Measurements from ENCODE around the gene C2.
"Not testable (repeated sequence)": the region's sequence is repeated elsewhere in the genome, so short reads cannot be mapped to it uniquely, and the experiment has no call there.

C2 gene

DNA sequence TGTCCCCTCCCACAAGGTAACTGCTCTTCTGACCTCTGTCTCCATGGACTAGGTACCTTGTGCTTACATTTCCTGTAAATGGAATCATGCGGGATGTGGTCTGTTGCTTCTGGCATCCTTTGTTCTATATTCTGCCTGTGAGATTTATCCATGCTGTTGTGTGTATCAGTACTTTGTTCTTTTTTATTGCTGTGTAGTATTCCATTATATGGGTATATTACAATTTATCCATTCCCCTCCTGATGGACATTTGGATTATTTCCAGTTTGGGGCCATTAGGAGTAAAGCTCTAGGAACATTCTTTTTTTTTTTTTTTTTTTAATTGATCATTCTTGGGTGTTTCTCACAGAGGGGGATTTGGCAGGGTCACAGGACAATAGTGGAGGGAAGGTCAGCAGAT, 3.4 kb downstream of the C2 start:
- DNase-seq: no peak

- DNase-seq: not testable (repeated sequence)
Measured at GRCh38 chr6:31932137-31932536, 4.6 kb downstream of the C2 start.

- DNase-seq: no peak
Measured at GRCh38 chr6:31933537-31933936, 6.0 kb downstream of the C2 start.

DNA sequence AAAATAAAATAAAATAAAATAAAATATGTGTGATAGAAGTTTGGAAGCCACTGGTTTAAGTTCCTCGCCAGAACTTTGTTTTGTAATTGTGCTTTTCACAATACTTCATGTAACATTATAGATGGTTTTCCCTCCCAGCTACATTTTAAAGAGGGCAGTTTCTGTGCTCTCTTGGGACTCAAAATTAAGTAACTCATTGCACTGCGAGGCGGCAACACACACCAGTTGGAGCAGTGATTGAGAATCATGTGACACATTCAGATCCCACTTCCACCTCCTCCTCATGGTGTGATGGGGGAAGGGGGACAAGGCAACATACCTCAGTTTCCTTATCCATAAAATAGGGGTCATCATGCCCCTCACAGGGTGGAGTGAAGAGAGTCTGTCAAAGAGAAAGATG, 7.5 kb downstream of the C2 start:
- DNase-seq: no peak

- DNase-seq: no peak
Measured at GRCh38 chr6:31935823-31936222, 8.3 kb downstream of the C2 start.

GRCh38 chr6:31940256-31940664, 12.7 kb downstream of the C2 start:
- DNase-seq: no peak

- DNase-seq: no peak
Measured at GRCh38 chr6:31943742-31944141, 16.2 kb downstream of the C2 start.

DNA sequence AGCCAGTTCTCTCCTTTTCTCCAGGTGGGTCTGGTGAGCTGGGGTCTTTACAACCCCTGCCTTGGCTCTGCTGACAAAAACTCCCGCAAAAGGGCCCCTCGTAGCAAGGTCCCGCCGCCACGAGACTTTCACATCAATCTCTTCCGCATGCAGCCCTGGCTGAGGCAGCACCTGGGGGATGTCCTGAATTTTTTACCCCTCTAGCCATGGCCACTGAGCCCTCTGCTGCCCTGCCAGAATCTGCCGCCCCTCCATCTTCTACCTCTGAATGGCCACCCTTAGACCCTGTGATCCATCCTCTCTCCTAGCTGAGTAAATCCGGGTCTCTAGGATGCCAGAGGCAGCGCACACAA, 17.6 kb downstream of the C2 start:
- no peak for DNase-seq

- peak; percentile 68 for DNase-seq
Measured at GRCh38 chr6:31945507-31946369, 18.2 kb downstream of the C2 start, which contains the start of gene CFB. Gene CFB (plus strand): TSS chr6:31946095. CDS start chr6:31946222, 127 bp downstream.

- DNase-seq: no peak
Measured at GRCh38 chr6:31946370-31946885, 18.9 kb downstream of the C2 start.

- DNase-seq: no peak
Measured at GRCh38 chr6:31947070-31947675, 19.7 kb downstream of the C2 start.

DNA sequence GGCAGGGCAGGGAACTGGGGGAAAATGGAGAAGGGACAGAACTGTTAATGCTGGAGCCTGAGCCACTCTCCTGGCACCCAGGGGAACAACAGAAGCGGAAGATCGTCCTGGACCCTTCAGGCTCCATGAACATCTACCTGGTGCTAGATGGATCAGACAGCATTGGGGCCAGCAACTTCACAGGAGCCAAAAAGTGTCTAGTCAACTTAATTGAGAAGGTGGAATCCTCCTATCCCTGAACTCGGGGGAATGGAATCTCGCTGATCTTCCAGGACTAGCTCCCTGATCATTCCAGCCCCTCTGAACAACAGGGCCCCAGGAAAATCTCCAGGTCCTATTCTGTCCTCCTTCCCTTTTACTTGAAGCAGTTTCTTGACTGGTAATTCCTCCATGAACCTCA, 20.3 kb downstream of the C2 start:
- no peak for DNase-seq

- DNase-seq: no peak
Measured at GRCh38 chr6:31948306-31948705, 20.8 kb downstream of the C2 start.

- DNase-seq: no peak
Measured at GRCh38 chr6:31948753-31949413, 21.4 kb downstream of the C2 start.

DNA sequence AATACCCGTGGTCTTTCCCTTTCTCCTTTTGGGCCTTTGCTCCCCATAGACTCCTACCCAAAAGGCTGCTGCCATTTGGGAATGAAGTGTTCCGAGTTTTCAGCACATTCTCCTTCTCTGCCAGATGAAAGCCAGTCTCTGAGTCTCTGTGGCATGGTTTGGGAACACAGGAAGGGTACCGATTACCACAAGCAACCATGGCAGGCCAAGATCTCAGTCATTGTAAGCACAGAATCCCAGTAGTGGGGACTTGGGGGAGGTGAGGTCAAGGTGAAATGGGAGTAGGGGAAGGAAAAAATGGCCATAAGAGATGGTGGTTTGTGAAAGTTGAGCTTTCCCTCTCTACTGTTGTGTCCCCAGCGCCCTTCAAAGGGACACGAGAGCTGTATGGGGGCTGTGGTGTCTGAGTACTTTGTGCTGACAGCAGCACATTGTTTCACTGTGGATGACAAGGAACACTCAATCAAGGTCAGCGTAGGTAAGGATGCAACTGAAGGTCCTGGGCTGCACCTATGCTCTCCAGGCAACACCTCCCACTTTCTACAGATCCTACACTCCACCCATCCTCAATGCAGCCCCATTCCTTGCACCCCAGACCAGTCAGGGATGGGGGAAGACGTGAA, 22.5 kb downstream of the C2 start:
- no peak for DNase-seq

GRCh38 chr6:31952140-31952805, 24.8 kb downstream of the C2 start:
- DNase-seq: peak; percentile 12

- no peak for DNase-seq
Measured at GRCh38 chr6:31952890-31953289, 25.4 kb downstream of the C2 start.

DNA sequence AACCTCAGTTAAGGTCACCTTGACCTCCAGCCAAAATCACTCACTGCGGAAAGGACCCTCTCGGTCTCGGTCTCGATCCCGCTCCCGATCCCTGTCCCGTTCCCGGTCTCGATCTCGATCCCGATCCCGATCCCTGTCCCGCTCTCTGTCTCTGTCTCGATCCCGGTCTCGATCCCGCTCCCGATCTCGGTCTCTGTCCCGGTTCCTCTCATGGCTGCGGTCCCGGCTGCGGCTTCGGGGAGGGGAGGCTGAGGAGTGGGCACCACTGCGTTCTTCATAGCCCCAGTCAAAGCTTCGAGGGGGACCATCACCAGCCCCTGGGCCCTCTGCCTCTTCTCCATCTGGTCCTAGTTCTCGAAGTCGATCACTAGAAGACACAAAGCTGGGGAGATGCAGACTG, 27.0 kb downstream of the C2 start:
- DNase-seq: no peak

- DNase-seq: no peak
Measured at GRCh38 chr6:31956796-31957195, 29.3 kb downstream of the C2 start.

GRCh38 chr6:31958412-31958740, 30.9 kb downstream of the C2 start:
- DNase-seq: no peak

- peak; percentile 95 for DNase-seq
Measured at GRCh38 chr6:31958741-31959739, 31.5 kb downstream of the C2 start, which contains the start of the genes NELFE and SKIC2. Gene NELFE (minus strand): TSS chr6:31958971. CDS start chr6:31958446, 525 bp downstream. Gene SKIC2 (plus strand): TSS chr6:31959175. CDS start chr6:31959193, 18 bp downstream.
